Fibroblast of lung (primary cell): ENCODE measurements around the gene GRSF1. TPM values are rescaled to one million over a fixed set of nuclear protein-coding genes. Genes with fewer than 3 reads are reported as not detected.

Source experiments
- DNase-seq, 2 donors: peaks; one replicate each; pipeline versions ENCODE4 v3.0.0 to v3.0.0-alpha.2; 2010; ENCODE audit warnings: low read depth in 2 of 2
- H2AFZ ChIP-seq: 2 replicates; pipeline ENCODE4 v1.5.1; 2012; ENCODE audit warnings: low read length, control low read depth, inconsistent platforms
- H3K27ac ChIP-seq: 2 replicates; pipeline ENCODE4 v1.5.1; 2011; ENCODE audit warnings: low read length, control low read depth; ENCODE audit not compliant: insufficient read depth
- H3K27me3 ChIP-seq: 2 replicates; pipeline ENCODE4 v1.5.1; 2011; ENCODE audit warnings: mild to moderate bottlenecking, low read length; ENCODE audit not compliant: control insufficient read depth, insufficient read depth
- H3K36me3 ChIP-seq: 2 replicates; pipeline ENCODE4 v1.5.1; 2011; ENCODE audit warnings: low read length; ENCODE audit not compliant: control insufficient read depth, insufficient read depth
- H3K4me1 ChIP-seq: 2 replicates; pipeline ENCODE4 v1.5.1; 2011; ENCODE audit warnings: low read length; ENCODE audit not compliant: control insufficient read depth, insufficient read depth; ENCODE audit errors: extremely low read depth
- H3K4me2 ChIP-seq: 2 replicates; pipeline ENCODE4 v1.5.1; 2011; ENCODE audit warnings: low read length, control low read depth; ENCODE audit not compliant: insufficient read depth; ENCODE audit errors: extremely low read depth
- H3K4me3 ChIP-seq, 4 experiments: fragments of 200-600 bp in 1 of 4; sonication (generic) in 1 of 4; replicated peaks in 1 of 4; 2 replicates each; pipeline ENCODE4 v1.5.1; 2011 to 2016; ENCODE audit warnings: low read length in 4 of 4, low read depth in 3 of 4, mild to moderate bottlenecking in 3 of 4, control low read depth in 2 of 4, inconsistent platforms in 1 of 4, mixed read lengths in 1 of 4; ENCODE audit not compliant: insufficient read depth in 1 of 4; ENCODE audit errors: control extremely low read depth in 1 of 4
- H3K79me2 ChIP-seq: 2 replicates; pipeline ENCODE4 v1.5.1; 2012; ENCODE audit warnings: mild to moderate bottlenecking, low read length, inconsistent platforms; ENCODE audit not compliant: control insufficient read depth, insufficient read depth
- H3K9ac ChIP-seq: 2 replicates; pipeline ENCODE4 v1.5.1; 2011; ENCODE audit warnings: mild to moderate bottlenecking, low read length, control low read depth; ENCODE audit not compliant: insufficient read depth
- H3K9me3 ChIP-seq: 2 replicates; pipeline ENCODE4 v1.5.1; 2012; ENCODE audit warnings: low read depth, low read length; ENCODE audit not compliant: control insufficient read depth, insufficient read depth
- H4K20me1 ChIP-seq: 2 replicates; pipeline ENCODE4 v1.5.1; 2011; ENCODE audit warnings: low read length; ENCODE audit not compliant: control insufficient read depth, insufficient read depth; ENCODE audit errors: extremely low read depth
- EZH2 ChIP-seq: IDR thresholded peaks from 2 replicates; pipeline ENCODE4 v1.5.1; 2012; ENCODE audit warnings: low read length, control low read depth, mild to moderate bottlenecking; ENCODE audit errors: missing control alignments
- polyA plus RNA-seq, 2 donors: library from polyadenylated mRNA; depleted of rRNA in 1 of 2; stranded (reverse) in 1 of 2; unstranded in 1 of 2; fragments of >200 nt; gene quantifications; 2 replicates each; pipeline ENCODE4 v1.2.1, GENCODE V29; 2011 to 2012; ENCODE audit warnings: missing spikeins in 1 of 2
- total RNA-seq: library from RNA; depleted of rRNA; stranded (reverse); fragments of >200 nt; gene quantifications from 2 replicates; pipeline ENCODE4 v1.2.1, GENCODE V29; 2014
- TF ChIP-seq, protein P1 (sequence below), 2 donors: IDR thresholded peaks in 1 of 2; conservative IDR thresholded peaks in 1 of 2; 1 replicate in 1 of 2; 2 replicates in 1 of 2; pipeline ENCODE4 v1.5.1; 2011 to 2012; ENCODE audit warnings: low read length in 2 of 2, control low read depth in 1 of 2, inconsistent platforms in 1 of 2, low read depth in 1 of 2, mild to moderate bottlenecking in 1 of 2

The GRSF1 gene
- total and polyA plus RNA-seq, 2 donors (not counting 1 experiment from before 2014, with no cell fraction given): 73.3 to 101 TPM

DNA sequence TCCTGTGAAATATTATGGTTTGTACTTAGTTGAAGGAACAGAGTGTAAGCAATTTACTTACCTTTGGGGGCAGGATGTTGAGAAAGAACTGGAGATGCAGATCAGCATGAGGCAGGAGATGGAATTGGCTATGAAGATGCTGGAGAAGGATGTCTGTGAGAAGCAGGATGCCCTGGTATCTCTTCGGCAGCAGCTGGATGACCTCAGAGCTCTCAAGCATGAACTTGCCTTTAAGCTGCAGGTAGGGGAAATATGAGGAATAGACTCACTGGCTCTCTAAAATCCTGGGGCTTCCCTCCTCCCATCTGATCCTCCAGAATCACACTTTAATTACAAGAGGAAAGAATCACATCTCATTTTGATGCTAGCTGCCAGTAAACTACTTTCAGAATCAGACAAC, 51.0 kb downstream of the GRSF1 start:
- Histone ChIP-seq H3K36me3 (peaks cover 4% of the 10 kb centered on the region), H3K27me3 (no peaks in the 10 kb centered on the region), H3K9ac (no peak overlapping the region), H3K4me2 (no peak overlapping the region), H3K9me3 (no peaks in the 10 kb centered on the region), H3K4me1 (no peaks in the 10 kb centered on the region), H3K79me2 (no peaks in the 10 kb centered on the region), H4K20me1 (no peaks in the 10 kb centered on the region), H3K27ac (no peak overlapping the region), H3K4me3 (no peak overlapping the region), H2AFZ (no peak overlapping the region)
- TF ChIP-seq, protein P1, sequence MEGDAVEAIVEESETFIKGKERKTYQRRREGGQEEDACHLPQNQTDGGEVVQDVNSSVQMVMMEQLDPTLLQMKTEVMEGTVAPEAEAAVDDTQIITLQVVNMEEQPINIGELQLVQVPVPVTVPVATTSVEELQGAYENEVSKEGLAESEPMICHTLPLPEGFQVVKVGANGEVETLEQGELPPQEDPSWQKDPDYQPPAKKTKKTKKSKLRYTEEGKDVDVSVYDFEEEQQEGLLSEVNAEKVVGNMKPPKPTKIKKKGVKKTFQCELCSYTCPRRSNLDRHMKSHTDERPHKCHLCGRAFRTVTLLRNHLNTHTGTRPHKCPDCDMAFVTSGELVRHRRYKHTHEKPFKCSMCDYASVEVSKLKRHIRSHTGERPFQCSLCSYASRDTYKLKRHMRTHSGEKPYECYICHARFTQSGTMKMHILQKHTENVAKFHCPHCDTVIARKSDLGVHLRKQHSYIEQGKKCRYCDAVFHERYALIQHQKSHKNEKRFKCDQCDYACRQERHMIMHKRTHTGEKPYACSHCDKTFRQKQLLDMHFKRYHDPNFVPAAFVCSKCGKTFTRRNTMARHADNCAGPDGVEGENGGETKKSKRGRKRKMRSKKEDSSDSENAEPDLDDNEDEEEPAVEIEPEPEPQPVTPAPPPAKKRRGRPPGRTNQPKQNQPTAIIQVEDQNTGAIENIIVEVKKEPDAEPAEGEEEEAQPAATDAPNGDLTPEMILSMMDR (conservative IDR thresholded peaks at IDR 0.05 in 1 of 2, IDR thresholded peaks at IDR 0.05 in 1 of 2; ENCODE audit: low read depth in 1 of 2, low read length in 2 of 2): no peak
- no peak for TF ChIP-seq EZH2
- DNase-seq: no peak

DNA sequence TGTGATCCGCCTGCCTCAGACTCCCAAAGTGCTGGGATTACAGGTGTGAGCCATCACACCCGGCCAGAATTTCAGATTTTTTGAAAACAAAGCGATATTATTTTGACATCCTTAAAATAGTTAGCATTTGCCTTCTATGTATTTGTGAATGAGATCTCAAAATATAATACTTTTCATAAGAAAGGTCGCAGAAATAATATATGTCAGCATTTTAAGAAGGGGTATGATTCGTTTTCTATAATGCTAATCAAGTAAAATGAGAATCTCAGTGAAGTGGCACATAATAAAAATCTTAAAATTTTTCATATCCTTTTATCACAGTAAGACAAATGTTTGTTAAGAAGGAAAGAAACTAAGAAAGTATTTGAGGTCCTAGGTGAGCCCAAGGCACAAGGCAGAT, 52.2 kb downstream of the GRSF1 start:
- no peaks in the 10 kb centered on the region for H4K20me1 ChIP-seq
- H3K79me2 ChIP-seq: no peaks in the 10 kb centered on the region
- H3K9me3 ChIP-seq: no peaks in the 10 kb centered on the region
- H3K27me3 ChIP-seq: no peaks in the 10 kb centered on the region
- peaks cover 4% of the 10 kb centered on the region for H3K36me3 ChIP-seq
- no peak overlapping the region for H3K9ac ChIP-seq
- DNase-seq: no peak
- no peak overlapping the region for H3K4me3 ChIP-seq
- no peaks in the 10 kb centered on the region for H3K4me1 ChIP-seq
- no peak overlapping the region for H3K27ac ChIP-seq
- TF ChIP-seq EZH2: no peak
- TF ChIP-seq, protein P1 (conservative IDR thresholded peaks at IDR 0.05 in 1 of 2, IDR thresholded peaks at IDR 0.05 in 1 of 2; ENCODE audit: low read depth in 1 of 2, low read length in 2 of 2): no peak
- H2AFZ ChIP-seq: no peak overlapping the region
- H3K4me2 ChIP-seq: no peak overlapping the region

DNA sequence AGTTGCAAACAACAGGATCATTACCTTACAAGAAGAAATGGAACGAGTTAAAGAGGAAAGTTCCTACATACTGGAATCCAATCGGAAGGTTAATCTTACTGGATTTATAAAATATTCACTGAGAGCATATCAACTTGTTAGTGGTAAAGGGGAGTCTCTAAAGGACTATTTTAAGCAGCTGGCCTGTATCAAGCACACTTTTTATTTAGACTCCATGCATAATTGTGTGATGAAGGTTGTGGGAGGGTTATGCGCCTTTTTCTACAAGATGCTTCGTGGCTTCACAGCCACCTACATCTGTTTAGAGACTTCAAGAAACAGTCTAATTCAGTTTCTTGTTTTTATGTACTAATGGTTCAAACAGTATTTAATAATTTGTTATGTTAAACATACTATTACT, 56.6 kb downstream of the GRSF1 start:
- Histone ChIP-seq H3K9me3 (no peaks in the 10 kb centered on the region), H2AFZ (no peak overlapping the region), H3K79me2 (no peaks in the 10 kb centered on the region), H3K4me1 (no peaks in the 10 kb centered on the region), H3K36me3 (peaks cover 5% of the 10 kb centered on the region), H3K27me3 (no peaks in the 10 kb centered on the region), H3K4me3 (no peak overlapping the region), H4K20me1 (no peaks in the 10 kb centered on the region), H3K4me2 (no peak overlapping the region), H3K9ac (no peak overlapping the region), H3K27ac (no peak overlapping the region)
- TF ChIP-seq, protein P1 (conservative IDR thresholded peaks at IDR 0.05 in 1 of 2, IDR thresholded peaks at IDR 0.05 in 1 of 2; ENCODE audit: low read depth in 1 of 2, low read length in 2 of 2): no peak
- TF ChIP-seq EZH2: no peak
- peak in 1 of 2 donors; percentile 41 for DNase-seq
